ENCODE measurements around the gene ARHGAP42.

Gene ARHGAP42

DNA sequence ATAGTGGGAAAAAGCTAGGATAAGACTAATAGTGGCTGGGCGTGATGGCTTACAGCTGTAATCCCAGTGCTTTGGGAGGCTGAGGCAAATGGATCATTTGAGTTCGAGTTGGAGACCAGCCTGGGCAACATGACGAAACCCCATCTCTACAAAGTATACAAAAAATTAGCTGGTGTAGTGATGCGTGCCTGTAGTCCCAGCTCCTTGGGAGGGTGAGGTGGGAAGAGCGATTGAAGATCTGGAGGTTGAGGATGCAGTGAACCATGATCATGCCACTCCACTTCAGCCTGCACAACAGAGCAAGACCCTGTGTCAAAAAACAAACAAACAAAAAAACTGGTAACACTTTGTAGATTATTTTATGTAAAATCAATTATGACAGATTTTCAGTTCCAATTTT is 8.8 kb downstream of the ARHGAP42 start:
- ChIA-PET POLR2A (no interaction called here), CTCF (interaction anchor here (1.2 kb wide), 1 partner anchor 9 kb away, joined by 5 read pairs; no protein-coding TSS in a partner anchor)
- no peak for TF ChIP-seq CTCF (IDR thresholded peaks at IDR 0.05; ENCODE audit: control extremely low read depth, extremely low read depth, low read depth, missing control alignments)
- DNase-seq (ENCODE audit: extremely low spot score): no peak

- no peak for TF ChIP-seq CTCF (IDR thresholded peaks at IDR 0.05; ENCODE audit: control extremely low read depth, extremely low read depth, low read depth, missing control alignments)
- POLR2A ChIA-PET: no interaction called here
- no peak for DNase-seq (ENCODE audit: extremely low spot score)
- CTCF ChIA-PET: no interaction called here
Measured at GRCh38 chr11:100703139-100703538, 16.1 kb downstream of the ARHGAP42 start.

DNA sequence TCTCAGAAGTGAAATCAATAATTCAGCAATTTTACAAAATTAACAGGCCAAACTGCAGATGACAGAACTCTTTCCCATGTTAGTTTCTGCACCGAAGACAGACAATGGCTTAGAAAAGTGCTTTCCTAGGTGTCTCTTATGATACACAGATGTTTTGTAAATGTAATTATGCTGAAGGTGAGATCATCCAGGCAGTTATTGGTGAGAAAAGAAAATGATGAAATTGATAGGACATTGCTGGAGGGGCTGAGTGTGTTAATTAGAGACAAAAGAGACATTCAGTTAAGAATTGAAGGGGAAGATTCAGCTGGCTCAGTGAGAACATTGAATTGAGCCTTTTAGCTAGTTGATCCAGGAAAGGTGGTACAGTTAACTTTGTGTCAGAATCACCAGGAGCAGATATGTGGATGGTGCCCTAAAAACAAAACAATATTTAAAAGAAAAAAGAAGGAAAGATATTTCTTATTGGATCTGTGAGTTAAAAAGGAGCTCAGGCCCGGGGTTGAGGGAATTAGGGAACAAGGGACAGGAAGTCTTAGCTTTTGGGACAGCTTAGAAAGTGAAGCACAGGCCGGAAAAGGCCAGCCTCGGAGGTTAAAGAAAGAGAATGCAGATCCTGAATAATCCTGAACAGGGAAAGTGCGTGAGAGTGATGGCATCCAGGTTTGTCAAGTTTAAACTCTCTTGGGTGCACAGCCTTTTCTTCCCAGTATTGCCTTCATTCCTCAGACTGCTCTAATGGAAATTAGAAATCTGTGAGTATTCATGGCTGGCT is 16.9 kb downstream of the ARHGAP42 start:
- ChIA-PET POLR2A (no interaction called here), CTCF (interaction anchor here (1.5 kb wide), 1 partner anchor 15 kb away, joined by 7 read pairs; no protein-coding TSS in a partner anchor)
- no peak for DNase-seq (ENCODE audit: extremely low spot score)
- TF ChIP-seq CTCF (IDR thresholded peaks at IDR 0.05; ENCODE audit: control extremely low read depth, extremely low read depth, low read depth, missing control alignments): no peak

- POLR2A ChIA-PET: no interaction called here
- DNase-seq (ENCODE audit: extremely low spot score): no peak
- TF ChIP-seq CTCF (IDR thresholded peaks at IDR 0.05; ENCODE audit: control extremely low read depth, extremely low read depth, low read depth, missing control alignments): no peak
- CTCF ChIA-PET: interaction anchor here (1.0 to 1.4 kb wide), 2 partner anchors 10 to 16 kb away, joined by 3 to 5 read pairs; no protein-coding TSS in a partner anchor
Measured at GRCh38 chr11:100705447-100705846, 18.4 kb downstream of the ARHGAP42 start.

GRCh38 chr11:100706179-100706578 is 19.1 kb downstream of the ARHGAP42 start:
- DNase-seq (ENCODE audit: extremely low spot score): no peak
- no peak for TF ChIP-seq CTCF (IDR thresholded peaks at IDR 0.05; ENCODE audit: control extremely low read depth, extremely low read depth, low read depth, missing control alignments)
- POLR2A ChIA-PET: no interaction called here
- CTCF ChIA-PET: interaction anchor here (1.0 kb wide), 1 partner anchor 17 kb away, joined by 3 read pairs; no protein-coding TSS in a partner anchor

GRCh38 chr11:100709233-100709957 is 22.3 kb downstream of the ARHGAP42 start:
- ChIA-PET CTCF (interaction anchor here (1.4 kb wide), 1 partner anchor 29 kb away, joined by 3 read pairs; no protein-coding TSS in a partner anchor), POLR2A (no interaction called here)
- no peak for TF ChIP-seq CTCF (IDR thresholded peaks at IDR 0.05; ENCODE audit: control extremely low read depth, extremely low read depth, low read depth, missing control alignments)
- peak; percentile 42 for DNase-seq (ENCODE audit: extremely low spot score)
